GM12801 (cell line): ENCODE measurements around the gene DOCK11.

Experiments used
- TF ChIP-seq, protein P1 (sequence below): IDR thresholded peaks from one replicate; pipeline ENCODE4 v1.5.1; 2011; ENCODE audit warnings: control low read depth; ENCODE audit not compliant: insufficient read length; ENCODE audit errors: extremely low read depth

The DOCK11 gene

DNA sequence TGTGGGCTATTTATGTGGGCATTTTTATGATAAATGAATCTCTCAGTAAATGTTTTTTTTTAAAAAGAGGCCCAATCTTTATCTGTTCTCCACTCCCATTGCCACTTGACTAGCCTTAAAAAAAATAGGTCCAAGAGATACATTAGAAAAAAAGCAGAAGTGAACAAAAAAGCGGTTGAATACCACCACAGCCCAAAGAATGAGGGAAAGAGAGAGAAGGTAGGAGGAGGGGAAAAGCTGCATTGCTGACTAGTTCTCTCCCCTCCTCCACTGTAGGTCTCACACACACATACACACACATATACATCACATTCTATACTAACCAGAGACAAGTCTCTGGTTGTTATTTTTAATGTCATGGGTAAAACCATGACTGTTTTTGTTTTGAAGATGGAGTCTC is 136.0 kb downstream of the DOCK11 start:
- TF ChIP-seq, protein P1, sequence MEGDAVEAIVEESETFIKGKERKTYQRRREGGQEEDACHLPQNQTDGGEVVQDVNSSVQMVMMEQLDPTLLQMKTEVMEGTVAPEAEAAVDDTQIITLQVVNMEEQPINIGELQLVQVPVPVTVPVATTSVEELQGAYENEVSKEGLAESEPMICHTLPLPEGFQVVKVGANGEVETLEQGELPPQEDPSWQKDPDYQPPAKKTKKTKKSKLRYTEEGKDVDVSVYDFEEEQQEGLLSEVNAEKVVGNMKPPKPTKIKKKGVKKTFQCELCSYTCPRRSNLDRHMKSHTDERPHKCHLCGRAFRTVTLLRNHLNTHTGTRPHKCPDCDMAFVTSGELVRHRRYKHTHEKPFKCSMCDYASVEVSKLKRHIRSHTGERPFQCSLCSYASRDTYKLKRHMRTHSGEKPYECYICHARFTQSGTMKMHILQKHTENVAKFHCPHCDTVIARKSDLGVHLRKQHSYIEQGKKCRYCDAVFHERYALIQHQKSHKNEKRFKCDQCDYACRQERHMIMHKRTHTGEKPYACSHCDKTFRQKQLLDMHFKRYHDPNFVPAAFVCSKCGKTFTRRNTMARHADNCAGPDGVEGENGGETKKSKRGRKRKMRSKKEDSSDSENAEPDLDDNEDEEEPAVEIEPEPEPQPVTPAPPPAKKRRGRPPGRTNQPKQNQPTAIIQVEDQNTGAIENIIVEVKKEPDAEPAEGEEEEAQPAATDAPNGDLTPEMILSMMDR: no peak

DNA sequence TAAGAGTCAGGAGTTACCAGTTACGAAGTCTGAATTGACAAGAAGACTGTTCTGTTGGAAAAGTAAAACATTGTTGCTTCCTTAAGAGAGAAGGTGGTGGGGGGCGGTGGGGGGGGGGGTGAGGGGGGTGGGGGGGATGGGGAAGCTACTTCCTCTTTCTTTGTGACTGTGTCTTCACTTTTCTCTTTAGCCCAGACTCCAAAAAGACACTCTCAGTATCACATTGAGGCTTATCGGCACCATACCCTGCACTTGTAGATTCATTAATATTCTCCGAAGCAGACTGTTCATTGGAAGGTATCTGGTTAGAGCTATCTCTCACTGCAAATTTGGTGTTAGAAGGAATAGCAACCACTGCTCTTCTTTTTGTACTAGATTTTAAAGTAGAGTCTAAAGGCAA is 137.2 kb downstream of the DOCK11 start:
- TF ChIP-seq, protein P1: no peak

DNA sequence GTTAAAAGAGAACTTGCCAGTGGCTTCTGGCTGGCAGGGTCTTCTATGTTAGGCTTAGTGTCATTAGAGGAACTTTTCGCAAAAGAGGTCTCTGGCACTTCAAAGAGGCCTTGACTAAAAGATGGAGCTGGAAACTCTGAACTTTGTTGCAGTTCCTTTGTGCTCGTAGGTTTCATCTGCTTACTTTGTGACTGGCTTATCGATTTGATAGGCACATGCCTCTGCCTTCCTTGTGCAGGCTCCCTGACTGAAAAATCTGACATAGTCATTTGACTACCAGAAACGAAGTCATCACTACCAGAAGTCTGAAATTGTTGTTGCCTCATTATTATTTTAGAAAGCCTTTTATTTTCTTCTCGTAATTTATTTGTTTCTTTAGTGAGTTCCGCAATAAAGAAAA is 137.9 kb downstream of the DOCK11 start:
- TF ChIP-seq, protein P1: no peak

DNA sequence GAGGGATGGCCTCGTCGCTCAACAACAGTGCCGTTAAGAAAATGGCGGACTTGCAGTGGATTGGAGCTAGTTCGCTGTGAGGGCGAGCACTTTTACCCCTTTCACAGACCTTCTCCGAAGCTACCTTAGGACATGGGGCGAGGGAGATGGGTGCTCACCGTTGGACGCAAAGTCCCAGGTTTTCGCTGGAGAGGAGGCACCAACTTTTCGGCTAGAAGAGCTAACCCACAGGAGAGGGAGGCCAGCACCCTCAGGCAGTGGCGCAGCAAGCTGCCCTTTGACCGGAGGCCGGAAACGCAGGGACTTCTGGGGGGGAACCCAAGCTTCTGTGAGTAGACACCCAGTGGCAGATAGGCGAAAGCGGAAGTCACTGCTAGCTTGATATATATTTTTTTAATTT is 138.7 kb downstream of the DOCK11 start:
- TF ChIP-seq, protein P1: no peak

DNA sequence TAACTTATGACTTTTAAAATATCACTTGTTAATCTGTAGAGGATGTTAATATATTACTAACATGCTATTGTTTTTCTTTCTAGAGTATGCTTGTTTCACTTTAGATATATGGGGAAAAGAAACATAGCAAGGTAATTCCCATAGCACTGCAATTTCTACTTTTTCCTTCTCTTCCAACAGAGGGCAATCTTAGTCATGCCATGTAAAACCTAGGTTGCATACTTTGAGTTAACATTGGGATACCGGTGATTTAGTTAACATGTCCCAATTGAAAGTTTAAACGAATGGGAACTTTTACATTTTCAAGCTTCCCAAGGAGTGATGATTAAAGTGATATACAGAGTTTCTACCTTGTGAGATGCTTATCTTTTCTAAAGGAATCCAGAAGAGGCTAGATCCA is 142.4 kb downstream of the DOCK11 start:
- TF ChIP-seq, protein P1: no peak

DNA sequence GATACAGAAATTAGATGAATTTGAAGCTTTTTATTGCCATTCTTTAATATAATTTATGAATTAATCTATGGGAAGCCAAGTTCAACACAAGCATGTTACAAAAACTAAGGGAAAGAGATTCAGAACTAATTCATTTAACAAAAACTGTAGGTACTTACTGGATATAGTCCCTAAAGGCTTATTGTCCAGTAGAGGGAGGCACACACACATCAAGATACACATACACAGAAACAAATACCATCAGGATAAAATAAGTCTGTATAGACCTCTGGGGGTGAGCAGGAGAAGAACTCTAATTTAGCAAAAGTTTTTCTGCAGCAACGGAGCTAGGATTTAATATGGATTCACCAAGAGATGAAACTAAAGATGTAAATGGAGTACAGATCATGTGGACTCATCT is 148.8 kb downstream of the DOCK11 start:
- TF ChIP-seq, protein P1: no peak

DNA sequence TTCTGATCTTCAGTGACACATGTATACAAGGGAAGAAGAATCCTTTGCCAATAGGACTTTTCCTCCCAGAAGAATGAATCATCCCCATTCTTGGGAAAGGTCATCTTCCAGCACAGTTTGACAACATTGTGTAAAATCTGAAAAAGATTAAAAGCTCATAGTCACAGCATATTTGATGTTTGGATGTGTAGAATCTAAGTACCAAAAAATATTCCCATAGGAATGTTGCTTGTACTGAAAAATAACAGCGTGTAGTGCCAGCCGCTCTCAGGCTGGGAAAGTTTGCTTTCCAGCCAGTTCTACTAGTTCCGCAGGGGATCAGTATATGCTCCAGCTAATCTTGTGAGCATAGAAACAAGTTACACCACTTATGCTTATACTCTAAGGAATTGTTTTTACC is 157.1 kb downstream of the DOCK11 start:
- TF ChIP-seq, protein P1: no peak

DNA sequence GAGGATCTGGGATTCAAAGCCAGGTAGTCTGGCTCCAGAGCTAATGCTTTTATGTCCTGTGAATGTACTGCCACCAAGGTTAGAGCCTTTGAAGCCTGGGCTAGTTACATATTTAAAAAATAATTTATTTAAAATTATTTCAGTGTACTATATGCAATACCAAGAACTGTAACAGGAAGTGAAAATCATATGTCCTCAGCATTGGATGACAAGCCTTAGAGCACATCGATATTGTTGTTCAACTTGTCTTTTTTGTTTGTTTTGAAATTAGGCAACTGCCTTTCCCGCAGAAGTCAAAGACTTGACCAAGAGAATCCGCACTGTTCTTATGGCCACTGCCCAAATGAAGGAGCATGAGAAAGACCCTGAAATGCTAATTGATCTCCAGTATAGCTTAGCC is 158.7 kb downstream of the DOCK11 start:
- TF ChIP-seq, protein P1: no peak
